ENCODE data around the gene PTPA.
A peak's percentile ranks its signal among the peaks of the same experiment; 100 is the strongest.

The PTPA gene

GRCh38 chr9:129138476-129139232, 27.4 kb downstream of the PTPA start:
- FAIRE-seq, result no peak

DNA sequence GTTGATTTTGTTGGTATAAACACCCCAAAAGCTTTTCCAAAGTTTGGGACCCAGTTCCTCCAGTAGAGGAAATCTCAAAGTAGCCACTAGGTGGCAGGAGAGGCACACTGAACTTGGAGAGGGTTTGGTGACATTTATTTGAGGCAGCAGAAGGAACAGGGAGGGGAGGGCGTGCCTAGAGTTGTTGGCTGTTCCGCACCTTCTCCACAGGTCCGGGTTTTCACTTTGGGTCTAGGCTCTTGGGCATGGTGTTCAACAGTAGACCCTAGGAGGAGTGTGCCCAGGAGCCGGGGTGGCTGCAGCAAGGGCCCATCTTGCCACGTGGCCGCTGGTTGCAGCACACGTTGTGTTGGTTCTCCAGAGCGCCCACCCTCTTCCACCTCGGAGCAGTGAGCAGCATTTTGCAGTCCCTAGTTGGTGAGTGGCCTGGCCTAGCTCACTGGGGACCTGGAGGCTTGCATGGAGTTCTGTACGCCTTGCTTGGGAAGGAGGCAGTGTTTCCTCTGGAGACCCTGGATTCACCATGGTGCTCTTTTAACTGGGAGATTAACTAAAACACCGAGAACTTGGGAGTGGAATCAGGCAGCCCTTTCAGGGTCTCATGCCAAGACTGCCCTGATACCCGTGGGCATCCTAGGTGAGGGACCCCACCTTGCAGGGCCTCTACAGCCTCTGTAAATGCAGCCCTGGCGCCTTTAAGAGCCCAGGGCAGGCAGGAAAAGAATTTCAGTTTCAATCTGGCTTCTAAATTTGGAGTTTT, 28.2 kb downstream of the PTPA start:
- FAIRE-seq, result peak; percentile 80

GRCh38 chr9:129139993-129140396, 28.8 kb downstream of the PTPA start:
- no peak for FAIRE-seq

DNA sequence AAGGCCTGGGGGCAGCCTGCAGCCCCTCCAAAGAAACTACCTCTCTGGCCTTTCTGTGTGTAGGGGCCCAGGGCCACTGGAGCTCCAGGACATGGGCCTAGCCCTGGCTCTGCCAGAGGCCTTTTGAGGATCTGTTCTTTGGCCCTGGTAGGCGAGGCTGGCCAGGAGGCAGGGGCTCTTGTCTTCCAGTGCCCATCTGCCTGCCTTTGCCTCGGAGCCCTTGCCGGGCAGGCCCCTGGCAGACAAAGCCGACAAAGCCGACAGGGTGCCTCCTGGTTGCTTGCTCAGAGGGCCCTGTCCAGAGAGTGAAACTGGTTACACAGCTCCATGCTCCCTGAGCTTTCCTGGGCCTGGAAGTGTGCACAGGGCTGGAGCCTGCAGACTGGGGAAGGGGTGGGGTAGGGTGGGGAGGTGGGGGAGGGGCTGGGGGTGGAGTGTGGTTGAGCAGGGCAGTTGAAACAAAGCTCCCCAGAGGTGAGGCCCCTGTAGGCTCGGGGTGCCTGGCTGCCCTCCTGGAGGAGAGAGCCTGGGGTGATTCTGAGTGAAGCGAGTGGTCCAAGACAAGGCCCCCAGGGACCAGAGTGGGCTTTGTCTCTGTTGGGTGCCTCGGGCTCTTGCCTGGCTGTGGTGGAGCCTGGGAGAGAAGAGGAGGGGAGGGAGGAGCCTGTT, 29.3 kb downstream of the PTPA start:
- no peak for FAIRE-seq

GRCh38 chr9:129141066-129142041, 30.1 kb downstream of the PTPA start:
- FAIRE-seq, result no peak

GRCh38 chr9:129142138-129142935, 31.1 kb downstream of the PTPA start:
- no peak for FAIRE-seq

DNA sequence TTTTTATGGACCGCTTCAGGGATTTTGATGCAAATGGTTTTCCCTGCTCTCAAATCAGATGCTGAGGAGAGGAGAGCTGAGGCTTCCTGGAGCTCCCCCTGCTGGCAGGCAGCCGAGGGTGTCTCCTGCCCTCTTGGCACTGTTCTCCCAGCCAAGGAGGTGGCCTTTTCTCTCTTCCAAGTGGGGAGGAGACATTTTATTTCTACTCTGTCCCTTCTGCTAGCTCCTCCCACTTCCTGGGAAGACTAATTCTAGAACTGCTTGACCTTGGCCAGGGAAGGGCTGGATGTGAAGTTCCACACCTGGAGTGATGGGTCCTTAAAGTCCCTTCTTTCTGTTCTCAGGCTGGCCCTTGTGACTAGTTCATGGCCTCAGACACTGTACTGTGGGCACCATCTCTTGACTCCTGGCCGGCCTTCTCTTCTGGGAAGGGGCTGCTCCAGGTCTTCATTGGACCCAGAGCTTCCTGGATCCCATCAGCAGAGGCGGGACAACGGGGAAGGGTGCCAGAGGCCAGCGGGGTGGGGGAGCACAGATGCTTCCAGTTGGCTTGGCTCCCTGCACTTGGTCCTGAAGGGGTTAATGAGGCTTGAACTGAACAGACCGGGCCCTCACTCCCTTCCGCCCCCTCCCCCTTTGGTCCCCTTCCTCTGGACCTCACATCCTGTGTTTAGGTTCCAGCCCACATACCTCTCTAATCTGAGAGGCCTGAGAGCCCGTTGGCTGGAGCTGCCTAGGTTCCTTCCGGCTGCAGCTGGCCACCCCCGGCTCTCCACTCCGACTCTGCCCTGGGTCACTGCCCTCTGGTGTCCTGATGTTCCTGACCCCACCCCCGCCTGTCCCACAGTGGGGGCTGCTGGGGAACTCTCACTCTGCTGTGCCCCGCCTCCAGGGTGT, 32.1 kb downstream of the PTPA start:
- FAIRE-seq, result no peak

DNA sequence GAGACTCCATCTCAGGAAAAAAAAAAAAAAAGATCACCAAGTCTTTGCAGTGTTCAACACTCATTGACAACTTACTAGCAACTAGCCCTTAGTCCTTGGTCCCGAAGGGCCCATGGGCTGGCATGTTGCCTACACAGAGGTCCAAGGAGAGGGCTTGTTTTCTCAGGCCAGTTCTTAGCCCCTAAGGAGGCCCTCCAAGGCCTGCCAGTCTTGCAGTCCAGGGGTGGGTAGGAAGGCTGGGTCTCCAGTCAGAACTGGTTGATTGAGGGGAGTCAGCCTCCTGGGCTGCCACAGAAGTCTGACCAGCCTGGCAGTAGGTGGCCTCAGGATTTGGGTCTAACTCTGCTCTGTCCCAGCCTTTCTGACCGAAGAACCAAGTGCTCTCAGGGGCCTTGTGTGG, 34.1 kb downstream of the PTPA start:
- no peak for FAIRE-seq

DNA sequence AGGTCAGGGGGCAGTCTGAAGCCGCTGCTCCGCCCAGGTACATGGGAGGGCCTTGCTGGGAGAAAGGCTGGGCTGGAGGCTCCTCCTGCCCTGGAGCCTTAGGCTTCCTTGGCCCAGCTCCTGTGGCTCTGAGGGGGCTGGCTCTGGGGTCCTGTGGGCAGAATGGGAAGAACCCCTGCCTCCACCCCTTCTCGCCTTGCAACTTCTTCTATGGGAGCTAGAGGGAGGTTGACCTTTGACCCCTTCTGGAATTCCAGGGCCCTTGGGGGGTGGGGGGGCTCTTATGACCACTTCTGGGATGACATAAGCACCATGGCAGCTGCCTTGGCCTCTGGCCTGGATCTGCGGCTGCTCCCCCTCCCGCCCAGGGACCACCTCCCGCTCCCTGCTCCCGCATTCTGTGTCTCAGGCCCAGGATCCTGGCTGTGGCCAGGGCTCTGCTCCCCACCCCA, 34.7 kb downstream of the PTPA start:
- no peak for FAIRE-seq

GRCh38 chr9:129146441-129146941, 35.3 kb downstream of the PTPA start:
- no peak for FAIRE-seq

DNA sequence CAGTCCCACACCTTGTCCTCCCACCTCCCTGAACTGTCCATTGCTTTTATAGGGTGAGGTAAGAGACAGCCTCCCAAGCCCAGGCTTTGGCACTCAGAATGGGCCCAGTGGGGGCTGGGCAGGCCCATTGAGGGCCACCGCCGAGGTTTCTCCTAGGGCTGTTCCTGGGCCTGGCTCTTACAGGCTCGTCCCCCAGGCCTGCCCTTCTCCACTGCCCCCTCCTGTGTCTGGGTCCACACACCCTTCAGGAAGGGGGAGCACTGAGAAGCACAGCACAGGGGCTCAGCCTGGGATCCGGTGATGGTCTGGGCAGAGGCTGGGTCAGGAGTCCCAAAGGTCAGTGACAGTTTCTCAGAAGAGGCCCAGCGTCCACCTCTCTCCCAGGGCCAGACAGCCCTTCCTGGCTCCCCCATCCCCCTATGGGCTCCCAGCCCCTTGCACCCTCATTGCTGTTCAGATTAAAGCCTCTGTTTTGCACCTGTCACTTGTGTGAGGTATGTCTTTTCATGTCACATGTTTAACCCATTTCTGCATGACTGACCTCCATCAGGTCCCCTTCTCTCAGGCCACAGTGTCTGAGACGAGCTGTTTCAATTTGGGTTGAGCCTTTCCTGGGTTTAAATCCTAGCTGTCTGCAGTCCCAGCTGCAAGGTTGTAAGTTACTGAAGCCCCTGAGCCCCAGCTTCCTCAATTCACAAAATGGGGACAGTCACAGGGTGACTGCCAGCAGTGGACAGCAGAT, 37.4 kb downstream of the PTPA start:
- FAIRE-seq, result no peak

- FAIRE-seq, result no peak
These were observed 38.2 kb downstream of the PTPA start for GRCh38 chr9:129149442-129149841.

GRCh38 chr9:129150122-129150521, 38.9 kb downstream of the PTPA start:
- FAIRE-seq, result no peak

GRCh38 chr9:129150672-129151211, 39.5 kb downstream of the PTPA start:
- FAIRE-seq, result no peak

- FAIRE-seq, result no peak
These were observed 40.3 kb downstream of the PTPA start for GRCh38 chr9:129151469-129151868.

DNA sequence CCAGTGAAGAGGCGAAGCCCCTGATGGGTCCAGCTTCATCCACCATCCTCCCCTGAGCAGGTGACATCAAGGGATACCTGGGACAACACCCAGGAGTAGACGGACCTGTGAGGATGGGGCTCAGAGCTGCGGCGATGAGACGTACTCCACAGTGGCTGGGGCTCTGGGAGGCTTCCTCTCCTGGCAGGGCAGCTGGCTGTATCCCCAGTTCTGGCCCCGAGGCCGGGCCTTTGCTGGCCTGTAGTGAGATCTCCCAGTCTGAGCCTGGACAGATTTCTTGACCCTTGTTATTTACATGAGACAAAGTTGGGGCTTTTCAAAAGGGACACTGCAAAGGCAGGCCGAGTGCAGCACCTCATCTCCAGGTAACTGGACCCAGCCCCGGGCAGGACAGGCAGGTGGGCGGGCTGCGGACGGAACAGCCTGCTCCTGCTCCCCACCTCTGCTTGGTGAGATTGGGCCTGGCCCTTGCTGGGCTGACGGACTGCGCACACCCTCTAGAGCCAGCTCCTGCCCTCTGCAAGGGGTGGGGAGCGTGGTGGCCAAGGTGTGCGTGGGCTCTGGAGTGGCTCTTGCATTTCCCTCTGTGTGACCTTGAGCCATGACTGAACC, 43.8 kb downstream of the PTPA start:
- FAIRE-seq, result no peak

- FAIRE-seq, result no peak
These were observed 44.9 kb downstream of the PTPA start for GRCh38 chr9:129156163-129156562.

- FAIRE-seq, result no peak
These were observed 49.7 kb downstream of the PTPA start for GRCh38 chr9:129160712-129161533.

All from islet of Langerhans (tissue), 1 donor.